HL-60 (cell line): ENCODE data around the gene CSNK1G1.

Experiments used
- DNase-seq, 2 experiments: peaks; one replicate each; pipeline ENCODE4 v3.0.0-alpha.2; 2010 to 2020; ENCODE audit warnings: low read depth in 1 of 2, low spot score in 1 of 2
- H3K27ac ChIP-seq: fragments of 250-450 bp; sonication (Bioruptor Pico); replicated peaks from 2 replicates; pipeline ENCODE4 v1.5.1; 2020; ENCODE audit warnings: mild to moderate bottlenecking, moderate library complexity
- H3K27me3 ChIP-seq: fragments of 250-450 bp; sonication (Bioruptor Pico); 2 replicates; pipeline ENCODE4 v1.5.1; 2021; ENCODE audit warnings: mild to moderate bottlenecking, moderate library complexity; ENCODE audit not compliant: insufficient read depth, poor library complexity, severe bottlenecking
- H3K4me3 ChIP-seq: replicated peaks from 2 replicates; pipeline ENCODE4 v1.5.1; 2011; ENCODE audit warnings: mild to moderate bottlenecking, control low read depth, low read length; ENCODE audit not compliant: insufficient read depth
- GABPA ChIP-seq: IDR thresholded peaks from 2 replicates; pipeline ENCODE4 v1.6.1; 2012; ENCODE audit warnings: low read depth
- POLR2AphosphoS5 ChIP-seq: IDR thresholded peaks from 2 replicates; pipeline ENCODE4 v1.6.1; 2012; ENCODE audit warnings: low read depth
- SPI1 ChIP-seq: IDR thresholded peaks from 2 replicates; pipeline ENCODE4 v1.6.1; 2012; ENCODE audit warnings: low read depth, mild to moderate bottlenecking, borderline replicate concordance
- TF ChIP-seq, protein P1 (sequence below): IDR thresholded peaks from 2 replicates; pipeline ENCODE4 v1.6.1; 2012; ENCODE audit warnings: low read depth; ENCODE audit not compliant: insufficient replicate concordance
- TF ChIP-seq, protein P2 (sequence below): IDR thresholded peaks from one replicate; pipeline ENCODE4 v1.5.1; 2011; ENCODE audit warnings: low read length, control low read depth, inconsistent platforms; ENCODE audit not compliant: insufficient read depth

CSNK1G1 gene

DNA sequence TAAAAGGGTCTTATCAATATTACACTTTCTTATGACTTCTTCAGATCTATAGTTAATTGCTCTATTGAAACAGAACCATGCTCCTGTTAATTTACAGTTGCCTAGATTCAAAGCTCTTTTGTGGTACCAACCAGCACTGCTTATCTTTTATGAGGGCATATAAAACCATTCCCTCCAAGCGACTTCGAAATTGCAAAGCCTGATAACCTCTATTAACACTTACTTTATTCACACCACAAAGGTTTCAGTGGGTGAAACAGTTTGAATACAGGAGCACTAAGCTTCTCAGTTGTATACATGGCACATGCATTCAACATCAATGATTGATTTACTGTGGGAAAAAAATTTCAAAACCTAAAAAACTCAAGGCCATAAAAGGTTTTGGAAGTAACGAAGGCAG lies 118.3 kb downstream of the CSNK1G1 start:
- TF ChIP-seq GABPA (no peak), SPI1 (no peak), POLR2AphosphoS5 (no peak)
- TF ChIP-seq, protein P1, sequence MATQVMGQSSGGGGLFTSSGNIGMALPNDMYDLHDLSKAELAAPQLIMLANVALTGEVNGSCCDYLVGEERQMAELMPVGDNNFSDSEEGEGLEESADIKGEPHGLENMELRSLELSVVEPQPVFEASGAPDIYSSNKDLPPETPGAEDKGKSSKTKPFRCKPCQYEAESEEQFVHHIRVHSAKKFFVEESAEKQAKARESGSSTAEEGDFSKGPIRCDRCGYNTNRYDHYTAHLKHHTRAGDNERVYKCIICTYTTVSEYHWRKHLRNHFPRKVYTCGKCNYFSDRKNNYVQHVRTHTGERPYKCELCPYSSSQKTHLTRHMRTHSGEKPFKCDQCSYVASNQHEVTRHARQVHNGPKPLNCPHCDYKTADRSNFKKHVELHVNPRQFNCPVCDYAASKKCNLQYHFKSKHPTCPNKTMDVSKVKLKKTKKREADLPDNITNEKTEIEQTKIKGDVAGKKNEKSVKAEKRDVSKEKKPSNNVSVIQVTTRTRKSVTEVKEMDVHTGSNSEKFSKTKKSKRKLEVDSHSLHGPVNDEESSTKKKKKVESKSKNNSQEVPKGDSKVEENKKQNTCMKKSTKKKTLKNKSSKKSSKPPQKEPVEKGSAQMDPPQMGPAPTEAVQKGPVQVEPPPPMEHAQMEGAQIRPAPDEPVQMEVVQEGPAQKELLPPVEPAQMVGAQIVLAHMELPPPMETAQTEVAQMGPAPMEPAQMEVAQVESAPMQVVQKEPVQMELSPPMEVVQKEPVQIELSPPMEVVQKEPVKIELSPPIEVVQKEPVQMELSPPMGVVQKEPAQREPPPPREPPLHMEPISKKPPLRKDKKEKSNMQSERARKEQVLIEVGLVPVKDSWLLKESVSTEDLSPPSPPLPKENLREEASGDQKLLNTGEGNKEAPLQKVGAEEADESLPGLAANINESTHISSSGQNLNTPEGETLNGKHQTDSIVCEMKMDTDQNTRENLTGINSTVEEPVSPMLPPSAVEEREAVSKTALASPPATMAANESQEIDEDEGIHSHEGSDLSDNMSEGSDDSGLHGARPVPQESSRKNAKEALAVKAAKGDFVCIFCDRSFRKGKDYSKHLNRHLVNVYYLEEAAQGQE: no peak
- TF ChIP-seq, protein P2, sequence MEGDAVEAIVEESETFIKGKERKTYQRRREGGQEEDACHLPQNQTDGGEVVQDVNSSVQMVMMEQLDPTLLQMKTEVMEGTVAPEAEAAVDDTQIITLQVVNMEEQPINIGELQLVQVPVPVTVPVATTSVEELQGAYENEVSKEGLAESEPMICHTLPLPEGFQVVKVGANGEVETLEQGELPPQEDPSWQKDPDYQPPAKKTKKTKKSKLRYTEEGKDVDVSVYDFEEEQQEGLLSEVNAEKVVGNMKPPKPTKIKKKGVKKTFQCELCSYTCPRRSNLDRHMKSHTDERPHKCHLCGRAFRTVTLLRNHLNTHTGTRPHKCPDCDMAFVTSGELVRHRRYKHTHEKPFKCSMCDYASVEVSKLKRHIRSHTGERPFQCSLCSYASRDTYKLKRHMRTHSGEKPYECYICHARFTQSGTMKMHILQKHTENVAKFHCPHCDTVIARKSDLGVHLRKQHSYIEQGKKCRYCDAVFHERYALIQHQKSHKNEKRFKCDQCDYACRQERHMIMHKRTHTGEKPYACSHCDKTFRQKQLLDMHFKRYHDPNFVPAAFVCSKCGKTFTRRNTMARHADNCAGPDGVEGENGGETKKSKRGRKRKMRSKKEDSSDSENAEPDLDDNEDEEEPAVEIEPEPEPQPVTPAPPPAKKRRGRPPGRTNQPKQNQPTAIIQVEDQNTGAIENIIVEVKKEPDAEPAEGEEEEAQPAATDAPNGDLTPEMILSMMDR: no peak
- DNase-seq: no peak
- no peak overlapping the region for H3K27ac ChIP-seq
- no peak overlapping the region for H3K4me3 ChIP-seq
- no peaks in the 10 kb centered on the region for H3K27me3 ChIP-seq

DNA sequence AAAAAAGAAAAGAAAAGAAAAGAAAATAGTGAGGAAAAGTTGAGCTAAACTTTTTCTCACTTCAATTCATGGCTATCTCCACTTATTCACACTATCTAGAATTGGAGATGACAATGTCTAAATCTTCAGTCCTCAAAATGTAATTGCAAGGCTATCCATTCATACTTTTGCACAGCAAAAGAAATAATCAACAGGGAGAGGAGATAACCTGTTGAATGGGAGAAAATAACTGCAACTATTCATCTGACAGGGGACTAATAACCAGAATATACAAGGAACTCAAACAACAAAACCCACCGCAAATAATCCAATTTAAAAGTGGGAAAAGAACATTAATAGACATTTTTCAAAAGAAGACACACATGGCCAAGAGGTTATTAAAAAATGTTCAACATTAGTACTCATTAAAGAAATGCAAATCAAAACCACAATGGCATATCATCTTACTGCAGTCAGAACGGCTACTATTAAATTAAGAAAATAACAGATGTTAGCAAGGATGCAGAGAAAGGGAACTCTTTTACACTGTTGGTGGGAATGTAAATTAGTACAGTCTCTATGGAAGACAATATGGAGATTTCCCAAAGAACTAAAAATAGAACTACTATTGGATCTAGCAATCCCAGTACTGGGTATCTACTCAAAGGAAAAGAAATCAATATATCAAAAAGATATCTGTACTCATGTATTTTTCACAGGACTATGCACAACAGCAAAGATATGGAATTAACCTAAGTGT lies 119.6 kb downstream of the CSNK1G1 start:
- no peak for DNase-seq
- H3K27ac ChIP-seq: no peak overlapping the region
- no peaks in the 10 kb centered on the region for H3K27me3 ChIP-seq
- TF ChIP-seq, protein P1: no peak
- no peak for TF ChIP-seq GABPA
- TF ChIP-seq, protein P2: no peak
- no peak for TF ChIP-seq SPI1
- no peak for TF ChIP-seq POLR2AphosphoS5
- H3K4me3 ChIP-seq: no peak overlapping the region

DNA sequence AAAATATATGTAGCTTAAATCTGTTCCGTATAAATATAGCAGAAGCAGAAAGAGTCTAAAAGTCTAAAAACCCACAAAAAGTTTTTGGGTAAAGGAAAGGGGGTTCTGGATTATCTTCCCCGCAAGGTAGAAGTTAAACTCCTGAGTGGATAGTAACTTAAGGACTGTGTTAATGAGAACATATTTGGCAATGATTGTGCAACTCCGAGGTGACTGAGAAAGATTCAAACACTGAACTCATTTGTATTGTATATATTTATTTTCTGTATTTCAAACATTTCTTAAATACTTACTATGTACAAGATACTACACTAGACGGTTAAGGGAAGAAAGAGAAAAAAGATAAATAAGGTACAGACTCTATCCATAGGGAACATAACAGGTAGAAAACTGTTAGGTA lies 120.4 kb downstream of the CSNK1G1 start:
- H3K27ac ChIP-seq: no peak overlapping the region
- DNase-seq: peak in 1 of 2 experiments; percentile 7
- TF ChIP-seq GABPA (no peak), POLR2AphosphoS5 (no peak), SPI1 (no peak)
- TF ChIP-seq, protein P1: no peak
- TF ChIP-seq, protein P2: no peak
- no peak overlapping the region for H3K4me3 ChIP-seq
- H3K27me3 ChIP-seq: no peaks in the 10 kb centered on the region
